Endothelial cell of umbilical vein (primary cell): ENCODE measurements around the gene MICALL2. TPM values are rescaled to one million over a fixed set of nuclear protein-coding genes. Genes with fewer than 3 reads are reported as not detected.

Experiments used
- BruUV-seq: library from RNA; stranded (reverse); fragments of 400-500 nt; replicated peaks from 2 replicates; lab custom pipeline; 2021; lab: Mats Ljungman, UMichigan
- CTCF ChIA-PET: fragments of 300-600, 350-600 bp; sonication (Branson Sonifier 250); formaldehyde crosslinking; loops from one replicate; lab custom pipeline; 2021; ENCODE audit warnings: antibody characterized with exemption, inconsistent platforms; lab: Charles Lee
- POLR2A ChIA-PET: fragments of 300-600, 350-600 bp; sonication (Branson Sonifier 250); formaldehyde crosslinking; loops from one replicate; lab custom pipeline; 2021; ENCODE audit warnings: antibody characterized with exemption, inconsistent platforms; lab: Charles Lee
- DNase-seq: peaks from one replicate; pipeline ENCODE4 v3.0.0-alpha.2; 2011; ENCODE audit warnings: low read depth, low spot score
- FAIRE-seq: peaks from 2 replicates; lab custom pipeline; 2011; peaks lifted over from hg19 to GRCh38; lab: Jason Lieb, UNC
- H2AFZ ChIP-seq: 2 replicates; pipeline ENCODE4 v1.6.0; 2012; ENCODE audit warnings: low read depth, low read length, control low read depth, inconsistent platforms
- H3K27ac ChIP-seq: 2 replicates; pipeline ENCODE4 v1.5.1; 2011; ENCODE audit warnings: low read depth, mild to moderate bottlenecking, control low read depth, low read length, moderate library complexity; ENCODE audit not compliant: insufficient read depth
- H3K27me3 ChIP-seq, 2 experiments: 2 replicates each; pipeline versions ENCODE4 v1.6.0 to v1.6.1; 2011; ENCODE audit warnings: low read length in 2 of 2, mixed read lengths in 1 of 2; ENCODE audit not compliant: control insufficient read depth in 2 of 2, insufficient read depth in 2 of 2
- H3K36me3 ChIP-seq, 2 experiments: 2 replicates in 1 of 2; 3 replicates in 1 of 2; pipeline ENCODE4 v1.5.1; 2011; ENCODE audit warnings: low read length in 2 of 2, mild to moderate bottlenecking in 1 of 2, moderate library complexity in 1 of 2; ENCODE audit not compliant: control insufficient read depth in 2 of 2, insufficient read depth in 2 of 2; ENCODE audit errors: extremely low read depth in 1 of 2
- H3K4me1 ChIP-seq: 3 replicates; pipeline ENCODE4 v1.5.1; 2011; ENCODE audit warnings: mild to moderate bottlenecking, low read length; ENCODE audit not compliant: control insufficient read depth, insufficient read depth; ENCODE audit errors: extremely low read depth
- H3K4me2 ChIP-seq: 2 replicates; pipeline ENCODE4 v1.6.1; 2011; ENCODE audit warnings: low read length, control low read depth, mixed read lengths; ENCODE audit not compliant: insufficient read depth
- H3K4me3 ChIP-seq, 3 experiments: fragments of 200-600 bp in 1 of 3; sonication (generic), shearing (Covaris generic) in 1 of 3; replicated peaks in 1 of 3; 2 replicates each; pipeline ENCODE4 v1.5.1; 2011 to 2016; ENCODE audit warnings: control low read depth in 3 of 3, low read length in 3 of 3, mild to moderate bottlenecking in 2 of 3, inconsistent platforms in 1 of 3, low read depth in 1 of 3, moderate library complexity in 1 of 3; ENCODE audit not compliant: insufficient read depth in 1 of 3
- H3K79me2 ChIP-seq: 2 replicates; pipeline ENCODE4 v1.6.0; 2012; ENCODE audit warnings: low read length, inconsistent platforms; ENCODE audit not compliant: control insufficient read depth, insufficient read depth
- H3K9ac ChIP-seq: replicated peaks from 2 replicates; pipeline ENCODE3; 2011; ENCODE audit warnings: low read length, control low read depth; ENCODE audit not compliant: insufficient read depth; ENCODE audit errors: extremely low read depth
- H3K9me1 ChIP-seq: replicated peaks from 3 replicates; pipeline ENCODE4 v1.6.0; 2011; ENCODE audit warnings: mild to moderate bottlenecking, low read length; ENCODE audit not compliant: control insufficient read depth, insufficient read depth; ENCODE audit errors: extremely low read depth
- H3K9me3 ChIP-seq: replicated peaks from 2 replicates; pipeline ENCODE4 v1.5.1; 2012; ENCODE audit warnings: low read length, inconsistent platforms; ENCODE audit not compliant: control insufficient read depth, insufficient read depth
- H4K20me1 ChIP-seq: replicated peaks from 2 replicates; pipeline ENCODE3; 2011; ENCODE audit warnings: mild to moderate bottlenecking, low read length; ENCODE audit not compliant: control insufficient read depth, insufficient read depth; ENCODE audit errors: extremely low read depth
- FOS ChIP-seq: IDR thresholded peaks from 2 replicates; pipeline ENCODE4 v1.6.1; 2011; ENCODE audit warnings: mild to moderate bottlenecking, low read length, moderate library complexity, borderline replicate concordance; ENCODE audit not compliant: insufficient read depth
- JUN ChIP-seq: IDR thresholded peaks from 2 replicates; pipeline ENCODE4 v1.6.1; 2011; ENCODE audit warnings: borderline replicate concordance, low read depth; ENCODE audit not compliant: insufficient read length, insufficient read depth
- dilution Hi-C: fragments of 300-500 bp; cut with MboI; formaldehyde crosslinking; loops from one replicate; pipeline ENCODE4 v1.15.0; 2019; ENCODE audit warnings: low sequenced_read_pairs; ENCODE audit not compliant: extremely low pct_ligation_motif_present
- intact Hi-C: fragments of 100-400 bp; cut with micrococcal nuclease; formaldehyde crosslinking; loops from one replicate; pipeline ENCODE4 v1.10.0; 2022
- polyA plus RNA-seq, 4 experiments: library from polyadenylated mRNA; depleted of rRNA in 3 of 4; stranded (reverse) in 3 of 4; unstranded in 1 of 4; fragments of >200 nt; gene quantifications; 2 replicates each; pipeline versions ENCODE4 v1.2.1 to v1.2.3, GENCODE V29; 2011 to 2012; ENCODE audit warnings: missing spikeins in 1 of 4
- total RNA-seq: library from RNA; stranded (reverse); gene quantifications from 2 replicates; pipeline ENCODE4 v1.2.3, GENCODE V29; 2021

The MICALL2 gene
- total and polyA plus RNA-seq, 2 donors (not counting 3 experiments of a cell fraction or from before 2014, with no cell fraction given): 29.8 to 46.3 TPM

DNA sequence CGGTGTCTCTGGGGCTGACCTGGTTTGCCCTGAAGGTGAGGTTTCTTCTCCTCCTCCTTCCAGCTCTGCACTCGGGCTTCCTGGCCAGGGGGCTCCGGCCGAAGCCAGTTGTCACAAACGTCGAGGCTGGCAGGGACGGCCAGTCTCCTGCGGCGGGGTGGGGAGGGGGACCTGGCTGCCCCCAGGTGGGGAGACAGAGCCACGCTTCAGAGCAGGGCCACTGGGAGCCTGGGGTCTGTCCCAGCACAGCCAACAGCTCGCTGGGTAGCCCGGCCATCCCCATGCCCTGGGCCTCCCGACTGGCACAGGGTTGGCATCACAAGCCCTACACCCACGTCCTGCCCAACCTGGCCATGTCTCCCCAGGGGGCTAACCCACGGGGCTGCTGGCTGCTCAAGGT lies 20.4 kb downstream of the MICALL2 start:
- no peaks in the 10 kb centered on the region for H4K20me1 ChIP-seq
- no peaks in the 10 kb centered on the region for H3K9me3 ChIP-seq
- BruUV-seq: no TSS peak
- dilution Hi-C loops (no loop called here), intact Hi-C loops (loop anchor here (1.0 kb wide), 1 partner anchor 15 kb away; no protein-coding TSS in a partner anchor)
- no peak overlapping the region for H3K9ac ChIP-seq
- FAIRE-seq (no peak), DNase-seq (no peak)
- no peaks in the 10 kb centered on the region for H3K79me2 ChIP-seq
- H3K36me3 ChIP-seq: peaks cover 0 to 2% of the 10 kb centered on the region in 2 experiments
- ChIA-PET POLR2A (no interaction called here), CTCF (interaction anchor here (0.5 to 2.8 kb wide), 2 partner anchors 12 to 36 kb away, joined by 3 to 24 read pairs; no protein-coding TSS in a partner anchor)
- no peak for TF ChIP-seq JUN
- H3K9me1 ChIP-seq: no peaks in the 10 kb centered on the region
- H2AFZ ChIP-seq: no peak overlapping the region
- no peak overlapping the region for H3K4me2 ChIP-seq
- no peak overlapping the region for H3K27ac ChIP-seq
- no peaks in the 10 kb centered on the region for H3K27me3 ChIP-seq
- H3K4me1 ChIP-seq: no peaks in the 10 kb centered on the region
- no peak overlapping the region for H3K4me3 ChIP-seq

DNA sequence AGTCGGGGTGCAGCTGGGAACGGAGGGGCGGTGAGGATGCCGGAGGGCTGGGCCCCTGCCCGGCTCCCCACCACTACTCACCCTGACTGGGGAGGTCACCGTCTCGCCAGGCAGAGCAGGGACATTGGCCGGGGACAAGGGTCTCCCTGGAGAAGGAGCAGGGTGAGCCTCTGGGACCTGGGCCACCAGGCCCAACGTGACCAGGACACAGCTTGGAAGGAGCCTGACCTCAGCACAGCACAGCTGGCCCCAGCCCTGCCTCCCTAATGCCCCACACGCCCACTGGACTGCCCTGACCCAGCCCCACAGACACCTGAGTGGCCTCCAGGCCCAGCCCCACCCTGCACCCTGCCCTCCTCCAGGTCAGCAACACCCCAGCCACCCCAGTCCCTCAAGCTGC lies 21.1 kb downstream of the MICALL2 start:
- Histone ChIP-seq H3K9me3 (no peaks in the 10 kb centered on the region), H4K20me1 (no peaks in the 10 kb centered on the region), H3K27me3 (no peaks in the 10 kb centered on the region), H3K4me2 (no peak overlapping the region), H3K9ac (no peak overlapping the region), H3K4me3 (no peak overlapping the region), H3K27ac (no peak overlapping the region), H3K9me1 (no peaks in the 10 kb centered on the region), H3K79me2 (no peaks in the 10 kb centered on the region), H2AFZ (no peak overlapping the region), H3K36me3 (peaks cover 0 to 2% of the 10 kb centered on the region in 2 experiments), H3K4me1 (no peaks in the 10 kb centered on the region)
- no peak for TF ChIP-seq FOS
- BruUV-seq: no TSS peak
- dilution Hi-C loops: no loop called here
- DNase-seq (no peak), FAIRE-seq (no peak)
- POLR2A ChIA-PET: no interaction called here
- intact Hi-C loops: no loop called here
- CTCF ChIA-PET: interaction anchor here (0.5 to 2.8 kb wide), 2 partner anchors 11 to 36 kb away, joined by 3 to 24 read pairs; no protein-coding TSS in a partner anchor
